ENCODE data around the gene PRKCE.

DNA sequence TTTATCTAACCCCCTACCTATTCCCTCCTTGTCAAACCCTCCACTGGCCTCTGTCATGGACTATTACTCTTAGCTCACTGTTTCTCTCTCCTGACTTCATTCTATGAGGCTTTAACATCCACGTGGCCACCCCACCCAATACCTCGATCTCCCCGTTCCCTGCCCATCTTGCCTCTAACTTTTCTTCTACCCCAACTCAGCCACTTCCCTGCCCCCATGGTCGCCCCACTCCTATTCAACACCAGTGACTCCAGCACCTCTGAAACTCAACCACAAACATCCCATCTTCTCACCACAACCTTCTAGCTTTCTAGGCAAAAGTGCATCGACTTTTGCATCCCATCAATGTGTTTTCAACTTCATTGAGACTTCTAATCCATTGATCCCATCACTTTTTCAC, 551.5 kb downstream of the PRKCE start:
- no peak for TF ChIP-seq GATA3 (IDR thresholded peaks at IDR 0.05; ENCODE audit: low read depth, low read length)
- no peak for TF ChIP-seq GATA2 (IDR thresholded peaks at IDR 0.05; ENCODE audit: low read depth, low read length)
